ENCODE data around the gene PHLDB2.

PHLDB2 gene

DNA sequence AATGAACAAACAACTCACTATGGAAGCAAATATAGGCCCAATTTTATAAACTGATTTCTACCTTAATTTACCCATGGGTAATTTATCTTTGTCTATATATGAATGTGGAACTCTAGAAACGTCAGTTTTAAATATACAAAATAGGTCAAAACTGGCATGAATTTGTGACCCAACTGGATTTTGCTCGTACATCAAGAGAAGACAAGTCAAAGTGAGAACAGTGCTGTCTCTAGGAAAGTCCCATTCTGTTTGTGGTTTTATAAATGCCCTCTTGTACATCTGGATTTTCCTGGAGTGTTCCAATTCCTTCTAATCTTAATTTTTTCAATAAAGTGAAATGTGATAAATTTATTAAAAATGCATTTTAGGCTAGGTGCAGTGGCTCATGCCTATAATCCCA, 69.5 kb downstream of the PHLDB2 start:
- Histone ChIP-seq H3K27me3 (ENCODE audit: insufficient read depth, poor library complexity, severe bottlenecking) (no peaks in the 10 kb centered on the region), H3K4me1 (ENCODE audit: insufficient read depth, poor library complexity, severe bottlenecking) (peaks cover 27% of the 10 kb centered on the region), H3K36me3 (ENCODE audit: low read depth) (peaks cover 83% of the 10 kb centered on the region), H3K4me3 (ENCODE audit: severe bottlenecking) (no peak overlapping the region), H3K27ac (ENCODE audit: poor library complexity, severe bottlenecking) (no peak overlapping the region), H3K9me3 (ENCODE audit: severe bottlenecking) (no peaks in the 10 kb centered on the region)
- TF ChIP-seq, protein P1, sequence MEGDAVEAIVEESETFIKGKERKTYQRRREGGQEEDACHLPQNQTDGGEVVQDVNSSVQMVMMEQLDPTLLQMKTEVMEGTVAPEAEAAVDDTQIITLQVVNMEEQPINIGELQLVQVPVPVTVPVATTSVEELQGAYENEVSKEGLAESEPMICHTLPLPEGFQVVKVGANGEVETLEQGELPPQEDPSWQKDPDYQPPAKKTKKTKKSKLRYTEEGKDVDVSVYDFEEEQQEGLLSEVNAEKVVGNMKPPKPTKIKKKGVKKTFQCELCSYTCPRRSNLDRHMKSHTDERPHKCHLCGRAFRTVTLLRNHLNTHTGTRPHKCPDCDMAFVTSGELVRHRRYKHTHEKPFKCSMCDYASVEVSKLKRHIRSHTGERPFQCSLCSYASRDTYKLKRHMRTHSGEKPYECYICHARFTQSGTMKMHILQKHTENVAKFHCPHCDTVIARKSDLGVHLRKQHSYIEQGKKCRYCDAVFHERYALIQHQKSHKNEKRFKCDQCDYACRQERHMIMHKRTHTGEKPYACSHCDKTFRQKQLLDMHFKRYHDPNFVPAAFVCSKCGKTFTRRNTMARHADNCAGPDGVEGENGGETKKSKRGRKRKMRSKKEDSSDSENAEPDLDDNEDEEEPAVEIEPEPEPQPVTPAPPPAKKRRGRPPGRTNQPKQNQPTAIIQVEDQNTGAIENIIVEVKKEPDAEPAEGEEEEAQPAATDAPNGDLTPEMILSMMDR (IDR thresholded peaks at IDR 0.05; ENCODE audit: poor library complexity, severe bottlenecking): no peak
- DNase-seq (ENCODE audit: low spot score) (no peak), ATAC-seq (ENCODE audit: low read depth) (no peak)

DNA sequence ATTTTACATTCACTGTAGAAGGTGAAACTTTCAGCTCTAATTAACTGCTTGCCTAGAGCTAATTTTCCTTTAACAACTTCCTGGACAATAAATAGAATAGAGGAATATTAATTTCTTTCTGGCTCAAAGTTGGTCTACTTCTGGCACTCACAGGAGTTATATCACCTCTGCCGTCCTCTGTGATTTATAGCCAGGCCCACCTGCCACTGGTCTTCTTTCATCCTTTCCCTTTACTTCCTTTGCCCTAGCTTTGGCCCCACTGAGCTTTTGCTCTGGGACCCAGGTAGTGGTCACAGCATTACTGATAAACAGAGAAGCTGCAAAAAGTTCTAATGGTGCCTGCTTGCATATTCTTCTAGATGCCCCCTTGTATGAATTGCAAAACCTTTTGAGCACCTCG, 70.4 kb downstream of the PHLDB2 start:
- Histone ChIP-seq H3K27me3 (ENCODE audit: insufficient read depth, poor library complexity, severe bottlenecking) (no peaks in the 10 kb centered on the region), H3K4me1 (ENCODE audit: insufficient read depth, poor library complexity, severe bottlenecking) (peaks cover 23% of the 10 kb centered on the region), H3K36me3 (ENCODE audit: low read depth) (peaks cover 83% of the 10 kb centered on the region), H3K4me3 (ENCODE audit: severe bottlenecking) (no peak overlapping the region), H3K27ac (ENCODE audit: poor library complexity, severe bottlenecking) (no peak overlapping the region), H3K9me3 (ENCODE audit: severe bottlenecking) (no peaks in the 10 kb centered on the region)
- TF ChIP-seq, protein P1 (IDR thresholded peaks at IDR 0.05; ENCODE audit: poor library complexity, severe bottlenecking): no peak
- no peak for ATAC-seq (ENCODE audit: low read depth)
- DNase-seq (ENCODE audit: low spot score): no peak

DNA sequence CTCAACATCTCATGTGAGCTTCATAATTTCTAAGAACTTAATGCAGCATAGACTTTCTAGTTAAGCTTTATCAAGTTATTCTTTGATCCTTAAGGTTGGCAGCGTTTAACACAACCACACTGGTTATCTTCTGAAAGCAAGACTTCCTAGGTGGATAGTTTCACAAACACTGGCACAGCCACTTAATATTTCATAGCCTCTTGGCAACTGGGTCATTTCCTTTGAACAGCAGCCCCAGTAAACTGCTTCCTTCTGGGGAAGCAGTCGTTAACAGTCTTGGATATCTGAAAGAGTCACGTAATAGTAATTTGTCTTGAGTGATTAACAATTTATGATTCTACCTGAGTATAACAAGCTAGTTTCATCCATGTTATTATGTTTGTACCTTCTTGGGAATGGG, 73.9 kb downstream of the PHLDB2 start:
- ATAC-seq (ENCODE audit: low read depth) (no peak), DNase-seq (ENCODE audit: low spot score) (no peak)
- no peak overlapping the region for H3K4me3 ChIP-seq (ENCODE audit: severe bottlenecking)
- no peaks in the 10 kb centered on the region for H3K9me3 ChIP-seq (ENCODE audit: severe bottlenecking)
- TF ChIP-seq, protein P1 (IDR thresholded peaks at IDR 0.05; ENCODE audit: poor library complexity, severe bottlenecking): no peak
- H3K27ac ChIP-seq (ENCODE audit: poor library complexity, severe bottlenecking): peak overlapping the region; percentile 99
- H3K27me3 ChIP-seq (ENCODE audit: insufficient read depth, poor library complexity, severe bottlenecking): no peaks in the 10 kb centered on the region
- peaks cover 75% of the 10 kb centered on the region for H3K36me3 ChIP-seq (ENCODE audit: low read depth)
- H3K4me1 ChIP-seq (ENCODE audit: insufficient read depth, poor library complexity, severe bottlenecking): peaks cover 39% of the 10 kb centered on the region

DNA sequence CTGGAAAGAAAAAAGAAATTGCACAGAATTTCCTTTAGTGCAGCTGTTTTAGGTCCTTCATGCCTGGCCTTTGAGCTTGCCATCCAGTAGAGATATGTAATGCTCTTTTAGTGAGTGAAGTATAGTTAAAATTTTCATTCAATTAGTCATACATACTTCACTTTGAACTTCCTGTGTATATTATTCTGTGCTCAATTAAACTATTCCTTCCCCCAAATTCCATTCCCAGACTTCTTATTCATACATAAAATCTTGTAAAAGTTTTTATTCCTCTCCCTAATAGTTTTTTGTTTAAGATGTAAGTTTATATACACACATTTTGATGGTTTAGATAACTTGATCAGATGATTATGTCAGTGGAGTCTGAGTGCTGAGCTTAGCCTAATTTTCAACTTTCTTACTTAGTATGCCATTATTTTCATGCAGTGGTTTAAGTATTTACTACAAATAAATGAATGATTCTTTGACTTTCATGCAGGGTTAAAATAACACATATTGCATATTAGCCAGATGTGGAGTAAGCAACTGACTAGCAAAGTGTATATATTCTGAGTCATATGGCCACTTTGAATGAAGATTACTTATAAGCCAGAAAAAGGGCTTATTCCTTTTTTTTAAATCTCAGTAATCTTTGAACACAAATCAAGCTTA, 77.3 kb downstream of the PHLDB2 start:
- no peak for DNase-seq (ENCODE audit: low spot score)
- Histone ChIP-seq H3K9me3 (ENCODE audit: severe bottlenecking) (no peaks in the 10 kb centered on the region), H3K27me3 (ENCODE audit: insufficient read depth, poor library complexity, severe bottlenecking) (no peaks in the 10 kb centered on the region), H3K36me3 (ENCODE audit: low read depth) (peaks cover 85% of the 10 kb centered on the region), H3K4me3 (ENCODE audit: severe bottlenecking) (no peak overlapping the region), H3K4me1 (ENCODE audit: insufficient read depth, poor library complexity, severe bottlenecking) (peaks cover 45% of the 10 kb centered on the region), H3K27ac (ENCODE audit: poor library complexity, severe bottlenecking) (peak overlapping the region; percentile 99)
- TF ChIP-seq, protein P1 (IDR thresholded peaks at IDR 0.05; ENCODE audit: poor library complexity, severe bottlenecking): no peak
- ATAC-seq (ENCODE audit: low read depth): peak; percentile 95

DNA sequence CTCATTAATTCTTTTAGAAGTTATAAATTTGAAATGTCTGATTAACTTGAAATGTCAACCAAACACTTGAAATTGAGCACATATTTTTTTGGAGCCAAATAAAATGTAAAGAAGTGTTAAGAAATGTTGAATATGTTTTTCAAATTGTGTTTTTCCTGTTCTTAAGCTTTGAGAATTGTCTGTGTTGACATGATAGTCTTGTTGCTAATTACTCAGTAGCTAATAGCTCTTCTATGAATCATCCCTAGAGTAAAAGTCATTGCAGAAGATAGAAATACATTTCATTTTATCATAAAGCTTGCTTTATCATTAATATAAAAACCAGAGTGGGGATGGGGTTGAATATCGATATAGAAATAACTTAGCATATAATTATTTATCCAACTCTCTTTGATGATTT, 77.9 kb downstream of the PHLDB2 start:
- Histone ChIP-seq H3K4me1 (ENCODE audit: insufficient read depth, poor library complexity, severe bottlenecking) (peaks cover 45% of the 10 kb centered on the region), H3K4me3 (ENCODE audit: severe bottlenecking) (no peak overlapping the region), H3K36me3 (ENCODE audit: low read depth) (peaks cover 88% of the 10 kb centered on the region), H3K27ac (ENCODE audit: poor library complexity, severe bottlenecking) (peak overlapping the region; percentile 99), H3K9me3 (ENCODE audit: severe bottlenecking) (no peaks in the 10 kb centered on the region), H3K27me3 (ENCODE audit: insufficient read depth, poor library complexity, severe bottlenecking) (no peaks in the 10 kb centered on the region)
- DNase-seq (ENCODE audit: low spot score): no peak
- TF ChIP-seq, protein P1 (IDR thresholded peaks at IDR 0.05; ENCODE audit: poor library complexity, severe bottlenecking): no peak
- ATAC-seq (ENCODE audit: low read depth): peak; percentile 60; the same call in 2 of the 3 replicates

All from RWPE2 (cell line).